T-helper 1 cell treated with Interleukin-12 subunit alpha and Interleukin-12 subunit beta and Interleukin-4 antibody, amounts not matched to agents 30 μg/mL and 1 μg/mL, for 36 hours (primary cell): ENCODE results near the gene PPP3CA.
A peak's percentile ranks its signal among the peaks of the same experiment; 100 is the strongest.

Experiments used
- H3K27ac Mint-ChIP-seq: one replicate; pipeline ENCODE4 v1.8.0; 2021; ENCODE audit warnings: mild to moderate bottlenecking, mixed read lengths
- H3K27me3 Mint-ChIP-seq: one replicate; pipeline ENCODE4 v1.8.0; 2021; ENCODE audit warnings: low read depth, mixed read lengths
- H3K36me3 Mint-ChIP-seq: one replicate; pipeline ENCODE4 v1.8.0; 2021; ENCODE audit warnings: low read depth, mixed read lengths
- H3K4me1 Mint-ChIP-seq: one replicate; pipeline ENCODE4 v1.8.0; 2021; ENCODE audit warnings: low read depth, mixed read lengths
- H3K4me3 Mint-ChIP-seq: one replicate; pipeline ENCODE4 v1.8.0; 2021; ENCODE audit warnings: mild to moderate bottlenecking, moderate library complexity, mixed read lengths
- H3K9me3 Mint-ChIP-seq: one replicate; pipeline ENCODE4 v1.8.0; 2021; ENCODE audit warnings: mixed read lengths

PPP3CA gene

DNA sequence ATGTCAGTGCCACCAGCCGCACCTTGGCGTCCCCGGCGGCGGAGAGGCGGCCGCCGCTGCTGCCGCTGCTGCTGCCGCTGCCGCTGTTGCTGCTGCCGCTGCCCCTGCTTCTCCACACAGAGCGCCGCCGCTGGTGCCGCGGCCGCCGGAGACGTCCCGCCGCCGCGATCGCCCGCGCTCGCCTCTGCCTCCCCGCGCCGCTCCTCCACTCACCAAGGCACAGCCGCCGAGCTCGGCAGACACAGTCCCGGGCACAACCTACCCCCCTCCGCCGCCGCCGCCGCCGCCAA lies at the start of gene PPP3CA:
Gene PPP3CA, minus strand, starts transcription at position 260 of the 290 bp plus-strand sequence.
- H3K4me3 Mint-ChIP-seq, result peak within 1 kb of the TSS; percentile 95
- no peaks in the 10 kb centered on the region for H3K36me3 Mint-ChIP-seq
- H3K27me3 Mint-ChIP-seq, result peaks cover 55% of the 10 kb centered on the region
- peak within 1 kb of the TSS; percentile 93 for H3K27ac Mint-ChIP-seq
- peaks cover 32% of the 10 kb centered on the region for H3K4me1 Mint-ChIP-seq
- no peaks in the 10 kb centered on the region for H3K9me3 Mint-ChIP-seq

DNA sequence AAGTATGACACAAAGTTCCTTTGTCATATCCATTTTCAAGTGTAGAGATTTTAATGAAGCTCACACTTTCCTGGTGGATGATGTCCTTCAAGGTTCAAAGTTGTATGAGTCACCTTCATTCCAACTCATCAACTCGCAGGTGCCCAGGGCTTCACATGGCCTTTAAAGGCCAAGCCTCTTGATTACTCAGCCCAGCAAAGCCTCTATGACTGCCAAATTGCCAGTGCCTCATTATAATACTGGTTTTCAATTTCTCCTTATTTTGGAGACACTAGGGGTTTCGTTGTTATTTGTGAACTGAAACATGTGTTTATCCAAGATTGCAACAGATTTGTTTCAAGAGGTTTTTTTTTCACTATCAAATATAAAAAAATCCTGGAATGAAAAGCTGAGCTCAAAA lies 45.9 kb upstream of the PPP3CA start:
- H3K4me3 Mint-ChIP-seq, result no peak overlapping the region
- H3K4me1 Mint-ChIP-seq, result no peaks in the 10 kb centered on the region
- H3K27ac Mint-ChIP-seq, result no peak overlapping the region
- peaks cover 47% of the 10 kb centered on the region for H3K27me3 Mint-ChIP-seq
- no peaks in the 10 kb centered on the region for H3K36me3 Mint-ChIP-seq
- peaks cover 8% of the 10 kb centered on the region for H3K9me3 Mint-ChIP-seq

DNA sequence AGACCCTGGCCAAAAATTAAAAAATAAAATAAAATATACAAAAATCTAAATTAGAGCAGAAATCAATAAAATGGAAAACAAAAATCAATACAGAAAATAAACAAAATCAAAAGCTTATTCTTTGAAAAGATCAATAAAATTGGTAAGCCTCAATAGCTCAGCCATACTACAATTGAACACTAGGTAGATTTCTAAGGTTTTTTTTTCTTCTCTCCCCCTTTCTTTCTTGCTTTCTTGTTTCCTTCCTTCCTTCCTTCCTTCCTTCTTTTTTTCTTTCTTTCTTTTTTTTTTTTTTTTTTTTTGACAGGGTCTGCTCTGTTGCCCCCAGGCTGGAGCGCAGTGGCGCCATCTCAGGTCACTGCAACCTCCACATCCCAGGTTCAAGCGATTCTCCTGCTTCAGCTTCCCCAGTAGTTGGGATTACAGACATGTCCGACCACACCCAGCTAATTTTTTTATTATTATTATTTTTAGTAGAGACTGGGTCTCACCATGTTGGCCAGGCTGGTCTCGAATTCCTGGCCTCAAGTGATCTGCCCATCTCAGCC lies 23.4 kb upstream of the PPP3CA start:
- no peak overlapping the region for H3K27ac Mint-ChIP-seq
- no peaks in the 10 kb centered on the region for H3K36me3 Mint-ChIP-seq
- H3K9me3 Mint-ChIP-seq, result peaks cover 6% of the 10 kb centered on the region
- H3K4me3 Mint-ChIP-seq, result no peak overlapping the region
- H3K4me1 Mint-ChIP-seq, result no peaks in the 10 kb centered on the region
- H3K27me3 Mint-ChIP-seq, result peaks cover 50% of the 10 kb centered on the region

DNA sequence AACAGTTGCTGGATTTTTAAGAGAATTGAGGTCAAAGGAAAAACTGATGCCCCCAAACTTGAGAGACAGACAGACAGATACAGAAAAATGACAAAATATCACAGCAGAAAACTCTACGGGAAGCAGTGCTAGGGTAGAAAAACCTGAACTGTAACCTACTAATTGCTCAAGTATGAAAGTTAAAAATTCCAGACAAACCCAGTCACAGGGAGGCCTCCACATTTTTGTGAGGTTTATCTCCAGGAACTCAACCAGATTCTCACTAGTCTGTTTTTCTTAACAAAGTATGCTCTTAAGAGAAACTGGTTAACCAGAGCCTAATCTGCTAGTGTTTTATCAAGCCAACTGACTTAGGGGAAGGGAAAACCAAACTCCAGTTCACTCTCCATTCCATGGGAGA lies 19.9 kb upstream of the PPP3CA start:
- Mint-ChIP-seq H3K27ac (no peak overlapping the region), H3K4me1 (no peaks in the 10 kb centered on the region), H3K9me3 (peaks cover 15% of the 10 kb centered on the region), H3K27me3 (peaks cover 43% of the 10 kb centered on the region), H3K36me3 (no peaks in the 10 kb centered on the region), H3K4me3 (no peak overlapping the region)

DNA sequence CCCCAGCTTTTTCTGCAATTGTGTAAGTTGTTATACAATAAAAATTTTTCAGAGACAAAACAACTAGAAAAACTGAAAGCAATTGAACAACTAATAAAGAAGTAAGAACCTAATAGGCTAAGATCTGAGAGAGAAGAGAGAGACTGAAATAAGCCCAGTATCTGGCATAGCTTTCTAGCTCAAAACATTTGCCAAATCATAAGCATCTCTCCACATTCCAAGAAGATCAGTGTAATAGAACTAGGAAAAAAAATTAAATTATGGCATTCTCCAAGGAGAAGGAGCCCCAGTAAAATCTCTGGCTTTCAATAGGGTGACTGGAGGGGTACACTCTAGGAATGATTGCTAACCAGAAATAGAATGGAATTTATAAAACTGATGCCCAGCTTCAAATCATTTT lies 19.0 kb upstream of the PPP3CA start:
- Mint-ChIP-seq H3K27me3 (peaks cover 40% of the 10 kb centered on the region), H3K36me3 (no peaks in the 10 kb centered on the region), H3K4me3 (no peak overlapping the region), H3K4me1 (no peaks in the 10 kb centered on the region), H3K9me3 (peaks cover 15% of the 10 kb centered on the region), H3K27ac (no peak overlapping the region)

DNA sequence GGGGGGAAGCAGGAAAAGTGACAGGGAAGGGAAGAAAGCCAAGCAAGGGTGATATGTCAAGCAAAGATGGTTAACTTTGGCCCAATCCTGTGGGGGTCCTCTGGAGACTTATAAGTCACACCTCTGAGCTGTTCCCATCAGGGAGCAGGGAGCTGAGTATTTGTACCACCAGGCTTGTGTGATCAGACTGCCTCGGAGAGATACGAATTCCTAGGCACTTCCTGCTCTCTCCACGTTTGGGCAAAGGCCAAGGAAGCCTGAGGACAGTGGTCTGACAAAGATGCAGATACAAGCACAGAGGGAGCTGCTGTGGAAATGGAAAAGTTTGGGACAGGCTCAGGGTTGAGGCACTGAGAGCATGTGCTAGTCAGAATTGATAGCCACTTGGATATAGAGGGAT lies 10.4 kb upstream of the PPP3CA start:
- Mint-ChIP-seq H3K36me3 (no peaks in the 10 kb centered on the region), H3K27ac (no peak overlapping the region), H3K9me3 (no peaks in the 10 kb centered on the region), H3K27me3 (peaks cover 45% of the 10 kb centered on the region), H3K4me3 (no peak overlapping the region), H3K4me1 (no peaks in the 10 kb centered on the region)

DNA sequence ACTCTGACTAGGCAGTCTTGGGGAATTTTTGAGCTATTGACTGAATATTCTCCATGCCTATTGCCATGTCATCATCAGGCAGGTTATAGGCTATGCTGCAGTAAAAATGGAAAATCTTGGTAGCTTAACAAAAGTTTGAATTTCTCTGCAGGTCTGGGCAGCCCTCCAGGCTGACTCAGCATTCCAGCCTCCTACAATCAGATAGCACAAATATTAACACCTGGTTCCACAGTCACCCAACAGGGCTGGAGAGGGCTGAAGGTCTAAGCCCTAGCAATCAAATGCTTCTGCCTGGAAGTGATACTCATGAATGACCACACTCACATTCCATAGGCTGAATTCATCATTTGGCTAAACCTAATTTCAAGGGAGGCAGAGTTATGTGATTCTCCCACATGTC lies 9.6 kb upstream of the PPP3CA start:
- Mint-ChIP-seq H3K4me1 (no peaks in the 10 kb centered on the region), H3K36me3 (no peaks in the 10 kb centered on the region), H3K9me3 (no peaks in the 10 kb centered on the region), H3K27me3 (peaks cover 45% of the 10 kb centered on the region), H3K4me3 (no peak overlapping the region), H3K27ac (no peak overlapping the region)

DNA sequence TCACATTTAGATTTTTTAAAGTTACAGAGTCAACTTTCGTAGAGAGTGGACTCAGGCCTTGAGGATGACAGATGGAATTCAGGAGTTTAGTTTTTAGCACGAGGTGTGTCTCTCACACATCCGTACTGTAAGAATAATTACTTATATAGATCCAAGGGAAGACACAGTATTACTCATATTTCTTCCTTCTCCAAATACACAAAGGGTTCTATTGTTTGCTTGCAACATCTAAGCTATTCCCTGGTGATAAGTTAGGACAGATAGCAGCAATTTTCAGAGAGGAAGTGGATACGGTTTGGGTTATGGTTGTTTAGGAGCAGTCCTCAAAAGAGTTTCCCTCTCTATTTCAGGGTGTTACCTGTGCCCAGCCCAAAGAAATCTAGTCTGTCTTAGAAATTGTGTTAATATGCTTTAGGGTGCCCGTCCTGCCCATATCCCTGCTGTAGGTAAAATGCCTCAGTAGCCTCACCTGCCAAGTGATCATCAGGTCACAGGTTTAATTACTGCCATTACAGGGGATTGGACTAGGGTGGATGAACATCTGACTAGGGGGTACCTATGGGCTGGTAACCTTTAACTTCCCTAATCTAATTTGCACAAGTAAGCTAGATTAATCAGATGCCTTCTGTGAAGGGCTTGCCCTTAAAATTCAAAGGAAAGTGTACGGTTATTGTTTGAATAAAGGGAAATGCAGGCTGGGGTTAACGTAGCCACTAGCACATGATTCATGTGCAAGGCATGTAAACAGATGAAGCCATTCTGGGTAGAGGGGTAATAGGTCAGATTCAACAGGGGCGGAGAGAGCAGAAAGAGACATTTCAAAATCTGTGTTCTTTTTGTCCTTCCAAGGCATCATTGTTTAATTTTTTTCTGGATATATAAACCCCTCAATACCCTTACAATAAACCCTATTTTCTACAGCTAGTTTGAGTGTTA lies 8.7 kb upstream of the PPP3CA start:
- no peaks in the 10 kb centered on the region for H3K9me3 Mint-ChIP-seq
- no peak overlapping the region for H3K27ac Mint-ChIP-seq
- H3K36me3 Mint-ChIP-seq, result no peaks in the 10 kb centered on the region
- H3K4me3 Mint-ChIP-seq, result no peak overlapping the region
- H3K27me3 Mint-ChIP-seq, result peaks cover 48% of the 10 kb centered on the region
- H3K4me1 Mint-ChIP-seq, result no peaks in the 10 kb centered on the region

DNA sequence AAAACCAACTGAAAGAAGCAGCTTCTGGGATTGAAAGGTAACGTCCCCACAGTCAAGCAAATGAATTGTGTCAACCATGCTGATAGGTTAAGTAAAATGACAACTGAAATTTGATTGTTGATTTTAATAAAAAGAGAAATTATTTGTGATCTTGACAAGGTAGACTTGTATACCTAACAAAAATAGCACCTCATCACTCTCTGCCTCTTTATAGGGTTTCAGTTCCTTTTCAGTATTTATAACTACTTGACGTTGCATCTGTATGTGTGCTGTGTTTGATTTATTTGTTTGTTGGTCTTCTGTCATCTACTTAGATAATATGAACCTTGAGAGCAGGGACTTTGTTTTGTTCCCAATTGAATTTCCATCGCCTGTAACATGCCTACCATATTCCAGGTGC lies 7.9 kb upstream of the PPP3CA start:
- no peak overlapping the region for H3K4me3 Mint-ChIP-seq
- no peaks in the 10 kb centered on the region for H3K4me1 Mint-ChIP-seq
- H3K27me3 Mint-ChIP-seq, result peaks cover 56% of the 10 kb centered on the region
- no peak overlapping the region for H3K27ac Mint-ChIP-seq
- no peaks in the 10 kb centered on the region for H3K36me3 Mint-ChIP-seq
- no peaks in the 10 kb centered on the region for H3K9me3 Mint-ChIP-seq

DNA sequence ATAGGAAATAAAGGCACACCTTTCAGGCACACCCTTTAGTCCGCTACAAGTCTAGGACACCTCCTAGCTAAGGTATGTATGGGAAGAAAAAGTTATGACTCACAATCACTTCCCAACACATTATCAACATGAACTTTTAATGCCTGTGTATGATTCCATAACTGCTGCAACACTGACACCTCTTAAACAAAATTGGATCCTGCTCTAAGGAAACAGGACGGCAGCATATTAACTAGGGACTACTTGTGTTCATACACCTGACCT lies 2.4 kb upstream of the PPP3CA start:
- no peaks in the 10 kb centered on the region for H3K9me3 Mint-ChIP-seq
- no peak overlapping the region for H3K27ac Mint-ChIP-seq
- peaks cover 57% of the 10 kb centered on the region for H3K27me3 Mint-ChIP-seq
- peaks cover 21% of the 10 kb centered on the region for H3K4me1 Mint-ChIP-seq
- no peaks in the 10 kb centered on the region for H3K36me3 Mint-ChIP-seq
- no peak overlapping the region for H3K4me3 Mint-ChIP-seq

DNA sequence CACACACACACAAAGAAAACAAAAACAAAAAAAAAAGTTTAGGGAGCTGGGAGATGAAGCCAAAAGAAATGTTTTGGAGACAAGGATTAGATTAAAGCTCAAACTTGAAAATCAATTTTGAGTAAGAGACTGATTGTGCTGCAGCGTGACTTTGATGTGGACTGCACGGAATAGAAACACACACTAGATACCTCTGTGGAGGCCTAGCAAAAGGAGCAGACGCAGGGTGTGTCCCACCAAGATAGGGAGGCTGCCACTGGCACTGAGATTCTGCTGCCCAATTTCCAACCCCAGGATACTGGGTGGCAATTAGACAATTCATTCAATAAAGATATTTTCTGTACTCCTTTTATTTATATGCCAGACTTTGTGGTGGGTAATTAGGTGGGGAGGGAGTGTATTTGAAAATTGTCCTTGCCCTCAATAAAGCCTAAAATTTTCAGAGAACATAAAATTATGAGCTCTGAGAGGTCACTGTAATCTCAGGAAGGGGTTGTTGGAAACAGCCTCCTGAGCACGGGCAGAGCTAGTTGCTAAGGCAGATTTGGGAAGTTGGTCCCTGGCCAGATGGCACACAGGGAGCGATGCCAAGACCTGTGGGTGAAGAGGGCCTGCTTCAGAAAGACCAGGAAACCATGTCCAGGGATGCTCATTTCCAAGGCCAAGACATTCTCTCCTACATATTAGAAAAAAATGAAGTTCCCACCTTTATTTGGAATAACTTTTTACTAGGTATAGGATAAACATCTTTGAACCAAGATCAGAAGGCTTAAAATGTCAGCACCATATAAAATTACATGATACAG lies 1.9 kb upstream of the PPP3CA start:
- H3K27ac Mint-ChIP-seq, result no peak overlapping the region

DNA sequence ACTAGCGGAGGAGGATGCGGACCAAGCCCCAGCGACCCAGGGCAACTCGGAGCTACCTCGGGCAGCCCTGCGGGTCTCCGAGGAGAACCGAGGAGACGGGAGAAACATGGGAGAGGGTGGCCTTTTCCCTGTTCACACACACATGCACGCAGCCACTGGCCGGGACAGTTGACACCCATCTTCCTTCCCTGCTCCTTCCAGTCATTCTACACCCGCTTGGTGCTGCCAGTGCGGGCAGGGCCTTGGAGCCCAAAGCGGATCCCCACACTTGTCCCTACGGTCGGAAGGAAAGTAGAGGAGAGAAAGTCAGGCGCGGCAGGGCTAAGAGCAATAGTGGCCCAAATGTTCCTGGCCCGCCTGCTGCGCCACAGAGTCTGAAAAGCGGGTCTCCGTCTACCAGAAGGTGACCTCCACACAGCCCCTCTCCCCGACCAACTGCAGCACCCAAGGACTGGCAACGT lies 1.1 kb upstream of the PPP3CA start:
- Mint-ChIP-seq H3K4me1 (peaks cover 26% of the 10 kb centered on the region), H3K27ac (peak overlapping the region; percentile 90), H3K4me3 (peak overlapping the region; percentile 95), H3K9me3 (no peaks in the 10 kb centered on the region), H3K27me3 (peaks cover 49% of the 10 kb centered on the region), H3K36me3 (no peaks in the 10 kb centered on the region)

More for the DNA sequence above, 1.9 kb upstream of the PPP3CA start:
- Mint-ChIP-seq H3K36me3 (no peaks in the 10 kb centered on the region), H3K9me3 (no peaks in the 10 kb centered on the region), H3K4me1 (peaks cover 24% of the 10 kb centered on the region), H3K4me3 (peak overlapping the region; percentile 95), H3K27me3 (peaks cover 57% of the 10 kb centered on the region)

DNA sequence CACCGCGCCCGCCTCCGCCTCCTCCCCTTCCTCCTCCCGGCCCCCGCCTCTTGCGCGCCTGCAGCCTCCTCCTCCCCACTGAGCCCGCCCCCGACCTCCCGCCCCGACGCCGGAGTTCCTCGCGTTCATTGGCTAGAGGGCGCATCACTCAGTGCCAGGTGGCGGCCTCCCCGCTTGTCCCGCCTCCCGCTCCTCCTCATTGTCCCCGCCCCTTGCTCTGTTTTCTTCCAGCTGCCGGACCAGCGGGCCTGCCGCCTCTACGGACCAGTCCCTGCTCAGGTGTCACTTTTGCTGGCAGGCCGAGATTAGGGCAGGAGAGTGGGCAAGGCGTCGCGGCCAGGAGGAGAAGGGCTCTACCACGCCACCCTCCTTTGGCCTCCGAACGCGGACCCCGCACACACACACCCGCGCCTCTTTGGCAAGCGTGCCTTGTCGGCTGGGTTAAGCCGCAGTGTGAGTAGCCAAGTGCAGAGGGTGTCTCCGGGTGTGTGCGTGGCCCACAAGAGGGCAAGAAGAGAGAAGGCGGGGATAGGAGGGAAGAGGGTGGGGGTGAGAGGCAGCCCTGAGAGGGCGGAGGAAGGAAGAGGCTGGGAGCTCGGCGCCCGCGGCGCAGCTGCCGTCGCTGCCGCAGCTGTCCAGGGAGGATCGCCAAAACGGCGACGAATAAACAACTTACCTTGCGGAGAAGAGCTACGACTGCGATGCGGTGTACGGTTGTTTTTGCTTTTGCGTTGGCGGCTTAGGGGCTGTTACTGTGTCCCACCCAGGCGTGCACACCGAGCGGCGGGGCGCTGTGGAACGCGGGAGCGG lies 436 bp upstream of the PPP3CA start:
- Mint-ChIP-seq H3K4me1 (peaks cover 30% of the 10 kb centered on the region), H3K27me3 (peaks cover 52% of the 10 kb centered on the region), H3K27ac (peak overlapping the region; percentile 90), H3K9me3 (no peaks in the 10 kb centered on the region), H3K4me3 (peak overlapping the region; percentile 95), H3K36me3 (no peaks in the 10 kb centered on the region)
